ENCODE data around the gene DCAF8L1.
"Not testable (repeated sequence)": the region's sequence is repeated elsewhere in the genome, so short reads cannot be mapped to it uniquely, and the experiment has no call there.

- TF ChIP-seq, protein P1, sequence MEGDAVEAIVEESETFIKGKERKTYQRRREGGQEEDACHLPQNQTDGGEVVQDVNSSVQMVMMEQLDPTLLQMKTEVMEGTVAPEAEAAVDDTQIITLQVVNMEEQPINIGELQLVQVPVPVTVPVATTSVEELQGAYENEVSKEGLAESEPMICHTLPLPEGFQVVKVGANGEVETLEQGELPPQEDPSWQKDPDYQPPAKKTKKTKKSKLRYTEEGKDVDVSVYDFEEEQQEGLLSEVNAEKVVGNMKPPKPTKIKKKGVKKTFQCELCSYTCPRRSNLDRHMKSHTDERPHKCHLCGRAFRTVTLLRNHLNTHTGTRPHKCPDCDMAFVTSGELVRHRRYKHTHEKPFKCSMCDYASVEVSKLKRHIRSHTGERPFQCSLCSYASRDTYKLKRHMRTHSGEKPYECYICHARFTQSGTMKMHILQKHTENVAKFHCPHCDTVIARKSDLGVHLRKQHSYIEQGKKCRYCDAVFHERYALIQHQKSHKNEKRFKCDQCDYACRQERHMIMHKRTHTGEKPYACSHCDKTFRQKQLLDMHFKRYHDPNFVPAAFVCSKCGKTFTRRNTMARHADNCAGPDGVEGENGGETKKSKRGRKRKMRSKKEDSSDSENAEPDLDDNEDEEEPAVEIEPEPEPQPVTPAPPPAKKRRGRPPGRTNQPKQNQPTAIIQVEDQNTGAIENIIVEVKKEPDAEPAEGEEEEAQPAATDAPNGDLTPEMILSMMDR (conservative IDR thresholded peaks at IDR 0.05; ENCODE audit: low read depth, low read length) = not testable (repeated sequence)
- not testable (repeated sequence) for TF ChIP-seq BHLHE40 (IDR thresholded peaks at IDR 0.05; ENCODE audit: low read depth, low read length); MAZ (IDR thresholded peaks at IDR 0.05; ENCODE audit: borderline replicate concordance, low read depth, low read length); POLR2A (IDR thresholded peaks at IDR 0.05; ENCODE audit: low read depth, low read length); SMC3 (IDR thresholded peaks at IDR 0.05; ENCODE audit: low read depth, low read length); MXI1 (IDR thresholded peaks at IDR 0.05; ENCODE audit: borderline replicate concordance, low read depth, low read length); CEBPB (IDR thresholded peaks at IDR 0.05; ENCODE audit: low read depth, low read length)
Measured at GRCh38 chrX:27960410-27960809, 20.8 kb downstream of the DCAF8L1 start.
